ENCODE measurements around the gene MN1.

DNA sequence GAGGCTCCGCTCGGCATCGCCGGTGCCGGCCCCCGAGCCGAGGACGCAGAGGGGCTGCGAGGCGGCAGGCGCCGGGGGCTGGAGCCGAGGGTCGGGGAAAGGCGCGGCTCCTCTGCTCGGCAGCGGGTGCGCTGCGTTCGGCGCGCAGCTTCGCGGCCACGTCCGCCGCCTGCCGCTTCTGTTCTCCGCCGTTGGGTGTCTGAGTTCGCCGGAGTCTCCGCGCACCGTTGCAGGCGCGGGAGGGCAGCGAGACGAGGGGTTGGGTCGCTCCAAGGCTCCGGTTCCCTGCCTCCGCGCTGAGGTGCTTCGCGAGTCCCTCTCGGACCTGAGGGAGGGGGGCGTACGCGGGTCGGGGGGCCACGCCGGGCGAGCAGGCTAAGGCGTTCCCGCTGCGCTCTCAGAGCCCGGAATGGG lies 347 bp downstream of the MN1 start:
- TF ChIP-seq CTCF (IDR thresholded peaks at IDR 0.05): no peak
- no peak for TF ChIP-seq POLR2AphosphoS5 (IDR thresholded peaks at IDR 0.05)
- TF ChIP-seq POLR2A (IDR thresholded peaks at IDR 0.05): no peak

All from breast epithelium (tissue), 3 donors.